OCI-M1 (cell line): ENCODE data around the gene SLC6A13.
"Not testable (repeated sequence)": the region's sequence is repeated elsewhere in the genome, so short reads cannot be mapped to it uniquely, and the experiment has no call there.

Experiments used
- DNase-seq: peaks from one replicate; lab custom pipeline; 2025; lab: John Stamatoyannopoulos, UW

Gene SLC6A13

DNA sequence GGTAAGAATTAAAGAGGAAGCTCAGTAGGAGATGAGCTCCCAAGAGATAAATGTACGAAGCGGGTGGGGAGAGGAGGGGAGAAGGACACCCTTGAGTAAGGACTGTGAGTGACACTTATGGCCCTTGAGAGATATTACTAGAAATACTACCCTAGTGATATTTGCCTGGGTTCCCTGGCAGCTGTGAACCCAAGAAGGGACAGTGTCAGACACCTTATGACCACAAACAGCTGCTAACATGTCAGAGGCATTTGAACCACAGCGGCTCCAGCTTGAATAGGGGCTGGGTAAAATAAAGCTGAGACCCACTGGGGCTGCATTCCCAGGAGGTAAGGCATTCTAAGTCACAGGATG lies 29.0 kb downstream of the SLC6A13 start:
- no peak for DNase-seq

GRCh38 chr12:232731-233614 lies 29.7 kb downstream of the SLC6A13 start:
- peak; percentile 91 for DNase-seq

GRCh38 chr12:230925-231671 lies 31.5 kb downstream of the SLC6A13 start:
- DNase-seq, result no peak

DNA sequence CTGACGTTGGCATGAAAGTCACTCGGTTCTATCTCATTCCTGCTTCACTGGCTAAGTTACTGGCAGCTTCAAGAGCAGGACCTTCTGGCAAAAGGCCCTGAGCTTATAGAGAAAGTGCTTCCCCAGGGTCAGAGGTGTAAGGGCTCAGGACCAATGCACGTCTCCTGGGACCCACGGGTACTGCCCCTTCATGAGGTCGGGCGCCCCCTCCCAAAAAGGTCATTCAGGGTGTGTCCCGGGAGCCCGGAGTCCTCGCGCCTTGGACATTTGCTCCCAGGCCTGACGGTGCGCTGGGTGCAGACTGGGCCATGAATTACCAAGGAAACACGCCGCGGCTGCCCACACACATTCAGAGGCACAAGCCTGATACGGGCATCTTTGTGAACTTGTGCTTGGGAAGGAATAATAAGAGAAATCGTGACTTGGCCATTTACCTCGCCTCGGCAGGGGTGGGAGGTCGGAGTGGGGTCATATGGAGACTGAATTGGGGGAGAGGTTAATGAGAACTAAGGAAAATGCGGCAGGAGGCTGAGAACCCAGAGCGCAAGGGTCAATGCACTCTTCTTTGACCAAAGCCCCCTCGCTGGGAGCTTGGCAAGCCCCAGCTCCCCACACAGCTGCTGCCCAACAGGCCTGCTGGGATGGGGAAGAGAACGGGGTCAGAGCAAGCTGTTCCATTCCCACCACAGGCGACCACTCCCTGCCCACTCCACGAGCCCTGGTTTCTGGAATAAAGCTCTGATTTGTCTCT lies 33.0 kb downstream of the SLC6A13 start:
- DNase-seq, result no peak

GRCh38 chr12:228846-229200 lies 33.8 kb downstream of the SLC6A13 start:
- no peak for DNase-seq

DNA sequence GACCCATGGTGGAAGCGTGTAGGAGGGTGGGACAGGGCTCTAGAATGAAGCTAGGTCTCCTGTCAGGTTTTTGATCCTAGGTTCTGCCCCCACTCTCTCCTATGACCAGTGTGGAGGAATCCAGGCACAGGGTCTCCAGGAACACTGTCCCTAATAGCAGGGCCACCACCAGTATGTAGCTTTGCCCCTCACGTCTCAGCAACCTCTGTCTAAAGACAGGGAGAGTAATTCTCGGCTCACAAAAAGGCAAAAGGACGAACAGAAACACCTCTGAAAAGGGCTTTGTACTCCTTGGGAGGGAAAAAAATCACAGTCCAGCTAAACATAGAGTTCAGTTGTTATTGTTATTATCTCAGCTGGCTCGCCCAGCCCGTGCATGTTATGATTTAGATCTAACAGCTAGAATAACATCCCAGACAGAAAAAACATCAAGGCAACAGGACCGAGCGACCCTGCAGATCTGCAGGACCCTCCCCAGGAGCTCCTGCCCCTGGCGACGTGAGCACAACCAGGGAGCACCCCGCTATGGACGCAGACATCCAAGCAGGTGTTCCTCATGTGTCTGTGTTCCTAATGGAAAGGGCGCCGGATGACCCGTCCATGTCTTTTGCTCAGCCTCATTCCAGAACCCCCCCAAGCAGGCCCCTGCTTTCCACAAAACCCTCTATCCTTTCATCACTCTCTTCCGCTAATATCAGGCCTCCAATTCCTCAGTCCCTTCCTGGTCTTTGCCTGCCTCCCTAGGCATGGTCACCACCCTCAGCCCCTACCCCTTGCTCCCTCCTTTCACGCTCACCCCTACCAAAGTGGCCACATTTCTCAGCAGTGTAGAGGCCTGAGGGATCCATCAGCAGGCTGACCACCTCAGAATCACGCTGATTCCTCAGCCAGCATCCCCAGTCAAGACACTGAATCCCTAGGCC lies 34.5 kb downstream of the SLC6A13 start:
- no peak for DNase-seq

GRCh38 chr12:227286-227915 lies 35.2 kb downstream of the SLC6A13 start:
- DNase-seq, result no peak

DNA sequence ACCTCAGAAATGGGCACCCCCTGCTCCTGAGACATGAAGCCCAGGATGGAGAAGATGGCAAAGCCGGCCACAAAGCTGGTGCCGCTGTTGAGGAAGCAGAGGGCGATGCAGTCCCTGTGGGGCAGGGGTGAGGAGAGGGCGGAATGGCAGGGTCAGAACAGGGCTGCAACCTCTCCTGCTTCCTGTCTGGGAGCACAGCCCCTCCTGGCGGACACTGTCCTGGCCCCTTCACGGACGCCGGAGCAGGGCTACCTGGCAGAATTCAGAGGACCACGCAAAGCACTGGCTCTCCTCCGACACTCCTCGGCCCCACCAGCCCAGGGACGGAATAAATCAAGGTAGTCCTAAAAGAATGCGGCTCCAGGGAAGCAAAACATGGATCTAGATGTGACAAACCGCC lies 36.2 kb downstream of the SLC6A13 start:
- no peak for DNase-seq

- DNase-seq, result no peak
Measured at GRCh38 chr12:225012-225411, 37.6 kb downstream of the SLC6A13 start.

DNA sequence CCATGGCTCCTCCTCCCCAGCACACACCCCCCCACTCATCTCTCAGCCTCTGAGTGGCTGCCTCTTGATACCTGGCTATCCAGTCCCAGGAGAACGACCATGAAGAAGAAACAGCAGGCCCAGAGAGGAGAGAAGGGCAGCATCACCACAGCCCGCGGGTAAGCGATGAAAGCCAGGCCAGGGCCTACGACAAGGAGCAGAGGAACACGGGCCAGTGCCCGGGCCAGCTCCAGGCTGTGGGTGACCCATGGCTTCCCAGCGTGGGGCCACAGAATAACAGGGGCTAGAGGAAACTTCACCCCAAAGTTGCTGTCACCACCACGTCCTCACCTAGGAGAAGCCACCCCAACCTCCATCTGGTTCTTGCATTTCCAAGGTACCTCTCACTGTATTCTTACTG lies 38.3 kb downstream of the SLC6A13 start:
- no peak for DNase-seq

DNA sequence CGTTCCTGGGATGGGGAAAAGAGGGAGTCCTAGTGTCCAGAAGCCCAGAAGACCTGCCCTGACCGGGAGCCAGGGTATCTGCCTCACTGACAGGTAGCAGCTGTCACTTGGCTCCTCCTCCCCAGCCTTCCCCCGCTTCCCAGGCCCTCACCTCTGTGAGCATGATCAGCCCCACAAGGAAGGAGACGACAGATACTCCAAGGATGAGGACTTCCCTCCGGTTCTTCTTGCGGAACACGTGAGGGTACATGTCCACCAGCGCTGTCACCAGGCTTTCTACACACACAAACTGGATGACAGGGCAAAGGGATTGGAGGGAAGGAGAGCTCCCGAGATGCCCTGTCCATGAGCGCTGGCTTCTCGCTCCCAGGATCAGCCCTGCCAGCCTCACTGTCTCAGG lies 38.8 kb downstream of the SLC6A13 start:
- no peak for DNase-seq

DNA sequence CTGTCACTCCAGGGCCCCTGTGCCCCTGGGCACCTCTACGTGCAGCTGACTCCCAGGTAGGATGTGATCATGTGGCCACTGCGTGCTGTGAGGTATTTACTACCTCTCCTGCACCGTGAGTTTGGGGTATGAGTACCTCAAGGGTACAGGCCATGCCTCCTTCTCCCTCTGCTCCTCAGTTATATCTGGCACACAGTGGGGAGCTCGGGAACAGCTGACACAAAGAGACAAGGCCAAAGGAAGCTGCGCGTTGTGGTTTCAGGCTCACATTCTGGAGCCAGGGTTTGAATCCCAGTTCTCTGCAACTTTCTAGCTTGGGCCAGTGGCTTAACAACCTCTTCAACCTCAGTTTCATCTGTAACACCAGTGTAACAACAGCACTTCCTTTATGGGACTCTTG lies 40.9 kb downstream of the SLC6A13 start:
- no peak for DNase-seq

GRCh38 chr12:220946-221550 lies 41.6 kb downstream of the SLC6A13 start:
- no peak for DNase-seq

GRCh38 chr12:220491-220890 lies 42.1 kb downstream of the SLC6A13 start:
- no peak for DNase-seq

DNA sequence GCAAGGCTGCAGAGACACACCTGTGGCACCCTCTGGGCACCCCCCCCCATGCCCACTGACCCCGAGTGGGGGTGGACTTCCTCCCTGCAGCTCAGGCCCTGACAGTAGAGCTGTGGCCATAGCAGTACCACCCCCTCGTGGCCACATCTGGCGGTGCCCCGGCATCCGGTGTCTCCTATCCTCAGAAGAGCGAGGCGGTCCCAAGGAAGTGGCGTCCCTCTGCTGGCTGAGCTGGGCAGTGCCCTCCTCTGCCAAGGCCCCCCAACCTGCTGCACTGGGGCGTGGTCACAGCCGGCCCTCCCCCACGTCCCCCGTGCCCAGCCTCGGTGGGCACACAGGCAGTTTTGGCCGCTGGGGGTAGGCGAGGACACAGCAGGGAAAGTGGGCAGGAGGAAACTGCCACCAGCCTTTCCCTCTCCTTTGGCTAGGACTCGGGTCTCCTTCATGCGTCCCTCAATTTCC lies 42.7 kb downstream of the SLC6A13 start:
- DNase-seq, result peak; percentile 90

- DNase-seq, result no peak
Measured at GRCh38 chr12:218728-219590, 43.7 kb downstream of the SLC6A13 start.

- DNase-seq, result no peak
Measured at GRCh38 chr12:218221-218620, 44.4 kb downstream of the SLC6A13 start.

GRCh38 chr12:217029-217428 lies 45.6 kb downstream of the SLC6A13 start:
- DNase-seq, result not testable (repeated sequence)

DNA sequence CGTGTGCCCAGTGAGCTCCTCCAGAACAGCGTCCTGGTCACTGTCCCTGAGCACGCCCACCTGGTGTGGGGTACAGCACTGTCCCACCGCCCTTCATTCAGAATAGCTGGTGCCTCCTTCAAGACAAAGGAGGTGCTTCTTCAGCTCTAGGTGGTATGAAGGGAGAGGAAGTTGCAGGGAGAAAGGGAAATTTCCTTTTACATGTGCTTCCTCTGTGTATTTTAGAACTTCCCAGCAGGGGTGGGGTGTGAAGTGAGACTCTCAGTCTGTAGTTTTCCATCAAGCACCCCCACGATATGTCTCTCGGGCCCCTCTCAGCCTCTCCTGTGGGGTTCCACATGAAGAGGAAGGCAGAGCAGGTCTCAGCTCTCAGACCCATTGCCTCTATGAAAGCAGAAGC lies 47.5 kb downstream of the SLC6A13 start:
- DNase-seq, result no peak
